ENCODE measurements around the gene CYLD.

Gene CYLD

DNA sequence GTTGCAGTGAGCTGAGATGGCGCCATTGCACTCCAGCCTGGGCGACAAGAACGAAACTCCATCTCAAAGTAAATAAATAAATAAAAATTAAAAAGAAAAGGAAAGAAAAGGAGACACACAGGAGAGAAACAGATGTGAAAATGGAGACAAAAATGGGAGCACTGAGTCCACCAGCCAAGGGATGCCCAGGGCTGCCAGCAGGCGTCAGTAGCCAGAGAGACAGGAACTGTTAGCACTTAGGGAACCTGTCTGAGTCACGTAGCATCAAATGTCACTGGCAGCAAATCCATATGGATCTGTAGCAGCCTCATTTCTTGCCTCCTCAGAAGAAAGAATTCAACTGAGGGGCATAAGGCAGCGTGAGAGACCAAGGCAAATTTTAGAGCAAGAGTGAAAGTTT lies 79.7 kb downstream of the CYLD start:
- no peak for DNase-seq

GRCh38 chr16:50822671-50823070 lies 80.8 kb downstream of the CYLD start:
- no peak for DNase-seq

DNA sequence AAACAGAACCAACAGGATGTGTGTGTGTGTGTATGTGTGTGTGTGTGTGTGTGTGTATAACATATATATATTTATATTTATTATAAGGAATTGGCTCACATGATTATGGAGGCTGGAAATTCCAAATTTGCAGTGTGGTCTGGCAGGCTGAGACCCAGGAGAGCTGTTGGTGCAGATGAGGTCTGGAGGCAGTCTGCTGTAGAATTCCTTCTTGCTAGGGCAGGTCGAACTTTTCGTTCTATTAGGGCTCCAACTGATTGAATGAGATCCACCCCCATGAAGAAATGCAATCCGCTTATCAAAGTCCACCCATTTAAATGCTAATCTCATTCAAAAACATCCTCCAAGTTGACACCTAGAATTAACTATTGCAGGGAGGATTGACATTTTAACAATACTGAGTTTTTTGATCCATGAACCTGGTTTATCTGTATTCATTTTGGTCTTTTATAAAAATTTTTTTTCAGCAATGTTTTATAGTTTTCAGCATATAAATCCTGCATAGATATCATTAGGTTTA lies 85.0 kb downstream of the CYLD start:
- DNase-seq: no peak

- no peak for DNase-seq
Observed at GRCh38 chr16:50828164-50828702, 86.3 kb downstream of the CYLD start.

- DNase-seq: no peak
Observed at GRCh38 chr16:50830698-50831097, 88.8 kb downstream of the CYLD start.

DNA sequence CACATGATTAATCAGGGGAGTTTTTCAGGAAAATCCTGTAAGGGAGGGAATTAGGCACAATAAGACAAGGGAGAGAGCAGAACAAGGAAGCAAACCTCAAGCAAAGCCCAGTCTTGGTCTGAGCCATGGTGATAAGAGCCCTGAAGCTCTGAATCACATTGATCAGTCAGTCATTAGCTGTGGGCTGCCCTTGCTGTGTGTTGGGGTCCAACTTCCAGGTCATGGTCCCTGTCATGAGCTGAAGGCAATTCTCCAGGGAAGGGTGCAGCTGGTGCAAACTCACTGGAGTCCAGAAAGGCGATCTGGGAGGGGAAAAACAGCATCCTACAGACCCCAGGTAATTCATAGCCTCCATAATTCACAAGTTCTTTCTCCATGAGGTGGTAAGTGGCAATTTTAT lies 89.9 kb downstream of the CYLD start:
- no peak for DNase-seq

DNA sequence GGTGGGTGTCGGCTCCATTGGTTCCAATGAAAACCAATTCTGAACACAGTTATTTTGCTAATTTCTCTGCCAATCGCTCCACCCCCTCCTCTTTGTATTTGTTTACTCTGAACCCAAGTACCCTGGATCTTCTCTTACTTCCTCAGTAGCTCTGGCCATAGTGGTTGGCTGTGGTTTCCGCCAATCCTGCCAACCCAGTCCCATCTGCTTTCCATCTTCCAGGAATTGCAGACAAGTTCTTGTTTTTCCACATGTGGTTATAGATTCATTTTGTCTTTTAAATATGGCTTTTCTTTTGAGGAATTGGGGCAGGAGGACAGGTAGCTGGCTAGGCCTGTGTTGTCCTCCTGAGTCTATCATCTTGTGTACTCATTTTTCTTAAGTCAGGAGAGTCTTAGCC lies 92.0 kb downstream of the CYLD start:
- no peak for DNase-seq

DNA sequence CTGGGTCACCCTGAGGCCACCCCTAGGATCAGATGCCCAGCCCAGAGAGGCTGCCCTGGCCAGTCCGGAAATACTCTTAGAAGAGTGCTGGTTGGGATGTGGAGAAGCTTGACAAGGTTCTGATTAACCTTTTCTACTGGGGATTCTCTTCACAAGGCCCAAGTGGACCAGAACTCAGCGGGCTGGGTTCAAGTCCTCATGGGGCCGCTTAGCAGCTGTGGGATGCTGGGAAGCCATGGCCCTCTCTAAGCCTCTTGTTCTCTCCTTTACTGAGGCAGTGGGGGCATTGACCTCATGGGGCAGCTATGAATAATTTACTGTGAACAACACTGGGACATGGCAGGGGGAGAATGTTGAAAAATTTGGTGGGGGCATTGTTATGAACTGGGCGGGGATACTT lies 92.8 kb downstream of the CYLD start:
- DNase-seq: no peak

DNA sequence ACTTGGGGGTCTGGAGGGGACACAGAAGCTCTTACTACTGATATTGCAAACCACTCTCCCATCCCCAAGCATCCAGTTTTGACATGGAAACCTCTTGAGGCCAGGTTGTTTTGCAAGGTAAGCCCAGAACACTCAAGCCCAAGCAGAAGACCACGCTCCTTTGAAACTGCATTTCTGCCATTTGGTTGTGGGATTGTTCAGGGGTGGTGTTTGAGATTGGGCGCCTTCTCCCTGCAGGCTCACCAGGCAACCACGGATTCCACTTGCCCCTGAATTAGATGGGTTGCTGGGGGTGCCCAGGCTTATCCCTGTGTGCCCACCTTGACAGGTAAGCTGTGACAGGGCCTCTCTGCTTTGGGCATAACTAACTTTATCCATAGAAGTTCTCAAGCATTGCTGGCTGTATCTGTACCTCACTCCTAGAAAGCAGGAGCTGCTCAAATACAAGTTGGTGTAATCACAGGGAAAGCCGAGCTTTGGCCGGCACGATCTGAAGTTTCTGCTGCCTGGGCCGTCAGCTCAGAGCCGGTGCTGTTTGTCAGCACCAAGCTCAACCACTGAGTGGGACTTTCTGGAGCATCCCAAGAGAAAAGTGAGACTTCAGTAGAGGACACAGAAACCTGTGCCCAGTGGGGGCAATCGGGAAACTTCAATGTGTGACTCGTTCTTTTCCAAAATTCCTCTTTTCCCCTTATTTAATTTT lies 93.6 kb downstream of the CYLD start:
- no peak for DNase-seq

DNA sequence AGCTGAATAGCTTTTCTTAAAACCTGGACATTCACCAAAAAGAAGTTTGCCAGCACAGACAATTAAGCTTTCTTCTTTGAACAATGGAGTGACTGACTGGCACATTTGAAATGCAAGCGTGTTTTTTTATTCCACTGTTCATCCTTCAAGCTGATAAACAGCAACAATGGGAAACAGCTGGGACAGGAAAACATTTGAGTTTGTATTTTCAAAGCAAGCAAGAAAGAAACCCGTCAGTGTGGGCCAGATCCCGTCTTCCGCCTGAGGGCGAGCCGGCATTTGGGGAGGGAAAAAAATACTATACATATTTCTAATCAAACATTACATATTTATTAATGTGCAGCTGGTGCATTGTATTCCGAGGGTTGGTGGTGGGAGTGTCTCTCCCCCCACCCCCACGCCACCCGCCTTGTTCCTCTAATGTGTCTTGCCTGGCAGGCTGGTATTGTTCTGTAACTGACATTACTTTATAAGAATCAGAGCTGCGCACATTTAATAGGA lies 94.3 kb downstream of the CYLD start:
- DNase-seq: no peak

DNA sequence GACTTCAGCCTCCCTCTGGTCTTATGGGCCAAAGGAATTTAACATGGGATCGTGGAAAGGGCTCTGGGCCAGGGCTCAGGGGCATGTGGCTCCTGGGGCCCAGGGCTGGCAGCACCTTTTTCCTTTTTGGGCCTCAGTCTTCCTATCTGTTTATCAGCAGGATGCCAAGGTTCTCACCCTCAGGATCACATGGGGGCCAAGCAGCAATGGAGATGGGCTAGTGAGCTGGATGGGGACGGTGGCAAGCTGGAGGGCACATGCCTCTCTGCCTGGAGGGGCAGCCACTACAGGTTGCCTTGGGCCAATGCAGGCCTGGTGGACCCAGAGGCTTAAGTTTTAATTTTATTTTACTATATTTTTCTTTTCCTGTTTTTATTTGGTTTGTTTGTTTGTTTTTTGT lies 95.4 kb downstream of the CYLD start:
- no peak for DNase-seq

- no peak for DNase-seq
Observed at GRCh38 chr16:50838165-50838564, 96.3 kb downstream of the CYLD start.

DNA sequence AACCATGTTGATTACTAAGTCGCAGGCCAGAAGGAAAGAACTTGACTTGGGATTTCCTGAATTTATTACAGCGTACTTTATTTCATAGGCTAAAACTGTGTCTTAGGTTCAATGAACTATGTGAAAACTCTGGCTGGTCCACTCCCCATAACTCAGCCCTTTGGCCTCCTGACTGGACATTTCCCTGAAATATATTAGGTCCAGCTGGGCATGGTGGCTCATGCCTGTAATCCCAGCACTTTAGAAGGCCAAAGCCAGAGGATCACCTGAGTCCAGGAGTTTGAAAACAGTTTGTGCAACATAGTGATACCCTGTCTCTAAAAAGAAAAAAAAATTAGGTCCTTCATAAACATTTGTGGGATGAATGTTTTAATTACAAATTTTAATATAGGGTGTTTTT lies 97.0 kb downstream of the CYLD start:
- DNase-seq: no peak

DNA sequence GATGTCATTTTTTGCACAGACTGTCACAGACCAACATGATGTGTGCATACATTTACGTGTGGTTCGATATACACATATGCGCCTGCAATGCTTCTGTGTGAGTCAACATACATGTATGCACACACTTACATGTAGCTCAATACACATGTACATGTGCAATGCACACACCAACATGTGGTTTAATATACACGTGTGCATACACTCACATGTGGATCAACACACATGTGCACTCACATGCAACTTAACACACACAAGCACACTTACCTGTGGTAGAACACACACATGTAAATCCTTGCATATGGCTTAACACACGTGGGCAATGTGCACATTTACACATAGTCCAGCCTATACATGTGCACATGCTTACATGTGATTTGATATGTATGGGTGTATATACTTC lies 97.5 kb downstream of the CYLD start:
- DNase-seq: no peak

GRCh38 chr16:50839920-50840729 lies 98.2 kb downstream of the CYLD start:
- DNase-seq: no peak

DNA sequence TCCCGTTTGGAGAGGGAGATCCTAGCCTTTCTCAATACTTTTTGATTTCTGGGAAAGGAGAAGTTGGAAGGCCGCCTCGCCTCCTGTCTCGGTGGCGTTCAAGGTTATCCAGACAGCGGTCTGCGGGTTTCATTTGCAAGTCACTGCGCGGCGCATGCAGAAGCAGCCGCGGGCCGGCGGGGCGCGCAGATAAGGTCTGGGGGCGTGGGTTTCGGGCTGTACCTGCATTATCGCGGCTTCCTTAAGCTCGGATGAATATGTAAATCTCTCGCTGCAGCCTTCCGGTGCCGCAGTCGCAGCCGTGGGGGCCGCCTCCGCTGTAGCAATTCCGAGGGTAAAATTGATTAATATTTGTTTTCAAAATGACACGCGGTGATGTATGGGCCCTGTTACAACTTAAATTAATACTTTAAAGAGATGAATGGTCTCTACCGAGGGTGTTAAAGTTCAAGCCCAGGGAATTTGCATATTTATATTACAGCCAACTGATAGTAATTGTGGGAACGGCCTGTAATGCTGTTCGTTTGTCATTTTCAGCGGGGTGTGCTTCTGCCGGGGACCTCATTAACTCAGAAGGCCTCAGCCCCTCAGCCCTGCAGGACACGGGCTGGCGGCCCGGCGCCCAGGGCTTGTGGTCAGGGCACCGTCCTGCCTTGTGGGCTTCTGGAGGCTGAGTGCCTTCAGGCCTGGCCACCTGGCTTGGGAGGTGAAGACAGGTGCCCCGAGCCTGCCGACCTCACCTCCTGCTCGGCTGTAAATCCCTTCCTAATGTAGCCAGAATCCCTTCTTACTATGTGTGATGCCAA lies 99.4 kb downstream of the CYLD start:
- no peak for DNase-seq

DNA sequence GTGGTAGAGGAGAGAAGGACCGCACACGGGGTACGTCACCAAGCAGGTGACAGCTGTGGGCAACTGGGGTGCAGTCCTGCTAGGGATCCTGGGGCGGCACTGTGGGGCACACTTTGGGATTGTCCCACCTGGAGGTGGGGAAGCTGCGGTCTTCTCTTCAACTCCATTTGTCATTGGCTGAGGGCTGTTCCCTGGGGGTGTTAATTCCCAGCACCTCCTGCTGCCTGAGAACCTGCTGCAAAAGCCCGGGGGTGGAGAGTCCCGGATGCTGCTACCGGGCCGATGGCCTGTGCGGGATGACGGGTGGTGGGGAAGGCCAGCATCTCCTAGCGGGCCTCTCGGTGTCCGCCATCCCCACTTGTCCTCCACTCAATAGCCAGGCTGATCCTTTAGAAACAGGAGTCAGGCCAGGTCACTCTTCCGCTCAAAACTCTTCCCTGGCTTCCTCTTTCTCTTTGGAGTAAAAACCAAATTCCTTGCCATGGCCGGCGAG lies 100.2 kb downstream of the CYLD start:
- no peak for DNase-seq

DNA sequence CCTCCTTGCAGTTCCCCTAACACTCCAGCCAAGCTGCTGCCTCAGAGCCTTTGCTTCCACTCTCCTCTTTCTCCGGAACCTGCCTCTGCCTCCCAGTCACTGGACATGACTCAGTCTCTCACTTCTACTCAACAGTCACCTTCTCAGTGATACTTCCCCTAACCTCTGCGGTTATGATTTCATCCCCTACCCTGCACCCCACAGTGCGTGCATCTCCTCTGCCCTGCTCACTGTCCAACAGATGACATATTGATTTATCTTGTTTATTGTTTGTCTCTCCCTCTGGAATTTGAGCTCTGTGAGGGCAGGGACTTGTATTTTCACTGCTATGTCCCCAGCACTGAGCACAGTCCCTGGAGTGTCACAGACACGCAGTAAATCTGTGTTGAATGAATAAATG lies 100.7 kb downstream of the CYLD start:
- no peak for DNase-seq

- DNase-seq: no peak
Observed at GRCh38 chr16:50844840-50845239, 103.0 kb downstream of the CYLD start.

DNA sequence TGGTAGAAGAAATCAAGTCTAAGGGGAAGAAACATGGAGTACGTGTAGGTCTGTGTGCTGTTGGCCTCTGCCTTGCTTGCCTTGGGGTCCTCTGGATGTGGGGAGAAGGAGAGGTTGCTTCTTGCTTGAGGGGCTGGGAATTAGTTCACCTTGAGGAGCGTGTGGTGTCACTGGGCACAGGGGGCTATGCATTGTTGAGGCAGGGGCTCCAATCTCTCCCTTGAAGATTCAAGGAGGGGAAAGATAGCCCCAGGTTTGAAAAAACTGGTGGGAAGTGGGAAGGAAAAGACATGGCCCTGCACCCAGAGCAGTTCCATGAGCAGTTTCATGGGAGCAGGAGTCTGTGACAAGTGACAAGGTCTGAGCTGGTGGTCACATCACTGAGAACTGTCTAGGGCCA lies 103.4 kb downstream of the CYLD start:
- no peak for DNase-seq

DNA sequence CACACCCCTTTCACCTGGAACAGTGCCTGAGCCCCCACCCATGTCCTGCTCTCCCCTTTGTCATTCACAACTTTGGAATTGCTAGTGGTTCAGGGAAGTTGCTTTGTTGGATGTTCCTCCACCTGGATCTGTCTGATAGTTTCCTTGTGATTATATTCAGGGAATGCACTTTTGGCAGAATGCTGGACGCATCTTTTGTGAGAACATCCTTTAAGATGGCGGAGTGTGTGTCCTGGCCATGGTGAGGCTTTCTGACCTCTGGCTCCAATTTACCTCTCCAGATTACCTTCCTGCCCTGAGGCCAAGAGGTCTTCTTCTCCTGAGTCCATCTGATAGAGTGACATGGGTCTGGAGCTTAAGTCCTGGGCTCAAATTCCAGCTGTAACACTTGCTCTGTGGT lies 104.6 kb downstream of the CYLD start:
- no peak for DNase-seq

DNA sequence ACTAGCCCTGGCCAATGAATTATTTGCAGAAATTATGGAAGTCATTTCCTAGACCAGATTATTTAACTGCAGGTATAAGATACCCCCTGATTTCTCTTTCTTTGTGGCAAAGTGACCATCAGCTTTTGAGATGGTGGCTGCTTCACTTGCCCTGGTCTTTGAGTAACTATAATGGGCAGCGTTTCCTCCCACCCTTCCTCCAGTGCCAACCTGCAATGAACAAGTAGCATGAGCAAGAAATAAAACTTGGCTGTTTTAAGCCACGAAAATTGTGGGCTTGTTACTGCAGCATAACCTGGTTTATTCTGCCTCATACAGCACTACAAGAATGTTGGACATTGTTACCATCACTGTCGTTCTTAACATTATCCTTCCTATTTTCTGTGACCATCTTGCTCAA lies 105.3 kb downstream of the CYLD start:
- DNase-seq: no peak

All from left hindlimb (tissue), 1 donor.